Gastrocnemius medialis (tissue), 4 donors: ENCODE data around the gene ICAM3. TPM values are rescaled to one million over a fixed set of nuclear protein-coding genes. Genes with fewer than 3 reads are reported as not detected.

Source experiments
- ATAC-seq, 2 donors: fragments of 150-250 bp; one replicate each; pipeline ENCODE4 v1.9.1; 2016
- DNase-seq, 2 donors: peaks; one replicate each; pipeline ENCODE4 v3.0.0-alpha.2; 2019
- H3K27ac ChIP-seq, 4 donors: fragments of 200-600 bp; sonication (generic); 1 replicate in 1 of 4; 2 replicates in 3 of 4; pipeline ENCODE4 v1.5.1; 2016 to 2018; ENCODE audit warnings: mild to moderate bottlenecking in 2 of 4, moderate library complexity in 1 of 4
- H3K27me3 ChIP-seq, 3 donors: fragments of 200-600 bp; sonication (generic) in 2 of 3; 1 replicate in 1 of 3; 2 replicates in 2 of 3; pipeline versions ENCODE4 v1.5.1 to v1.6.0; 2016 to 2019; ENCODE audit warnings: mild to moderate bottlenecking in 1 of 3, moderate library complexity in 1 of 3
- H3K36me3 ChIP-seq, 2 donors: fragments of 200-600 bp; sonication (generic) in 1 of 2; one replicate each; pipeline ENCODE4 v1.5.1; 2017 to 2018
- H3K4me1 ChIP-seq, 2 donors: fragments of 200-600 bp; sonication (generic) in 1 of 2; one replicate each; pipeline ENCODE4 v1.5.1; 2016 to 2017; ENCODE audit warnings: mild to moderate bottlenecking in 2 of 2
- H3K4me3 ChIP-seq, 4 donors: fragments of 200-600 bp; sonication (generic) in 3 of 4; 1 replicate in 1 of 4; 2 replicates in 3 of 4; pipeline ENCODE4 v1.5.1; 2016 to 2019; ENCODE audit warnings: mild to moderate bottlenecking in 2 of 4
- H3K9me3 ChIP-seq, 3 donors: fragments of 200-600 bp; sonication (generic) in 2 of 3; 1 replicate in 1 of 3; 2 replicates in 2 of 3; pipeline ENCODE4 v1.5.1; 2016 to 2019
- POLR2A ChIP-seq, 2 donors: fragments of 450-650 bp; IDR thresholded peaks; one replicate each; pipeline ENCODE4 v1.6.1; 2017; ENCODE audit warnings: antibody characterized with exemption in 2 of 2, mild to moderate bottlenecking in 2 of 2, moderate library complexity in 2 of 2
- in situ Hi-C, 4 donors: fragments of 200-750 bp; cut with MboI; loops; one replicate each; pipeline versions ENCODE4 v1.15.0 to v1.8.0; 2017; ENCODE audit warnings: low sequenced_read_pairs in 4 of 4
- intact Hi-C: fragments of 100-400 bp; cut with DNase I; formaldehyde crosslinking; loops from one replicate; pipeline ENCODE4 v1.15.1; 2023; ENCODE audit warnings: low total_unique reads
- total RNA-seq, 4 donors: library from RNA; depleted of rRNA; stranded (reverse); fragments of >200 nt; gene quantifications; one replicate each; pipeline versions ENCODE4 v1.1.0 to v1.2.3, GENCODE V29; 2016
- TF ChIP-seq, protein P1 (sequence below), 5 experiments: fragments of 450-650 bp in 3 of 5; fragments of 200-600 bp in 2 of 5; sonication (generic) in 2 of 5; IDR thresholded peaks in 4 of 5; conservative IDR thresholded peaks in 1 of 5; 1 replicate in 4 of 5; 2 replicates in 1 of 5; pipeline ENCODE4 v1.5.1; 2016 to 2019; ENCODE audit warnings: antibody characterized with exemption in 5 of 5, mild to moderate bottlenecking in 3 of 5, moderate library complexity in 3 of 5

ICAM3 gene
- total RNA-seq, 4 donors from 2014 or later, result 2.0 to 5.0 (median 3.2) TPM

DNA sequence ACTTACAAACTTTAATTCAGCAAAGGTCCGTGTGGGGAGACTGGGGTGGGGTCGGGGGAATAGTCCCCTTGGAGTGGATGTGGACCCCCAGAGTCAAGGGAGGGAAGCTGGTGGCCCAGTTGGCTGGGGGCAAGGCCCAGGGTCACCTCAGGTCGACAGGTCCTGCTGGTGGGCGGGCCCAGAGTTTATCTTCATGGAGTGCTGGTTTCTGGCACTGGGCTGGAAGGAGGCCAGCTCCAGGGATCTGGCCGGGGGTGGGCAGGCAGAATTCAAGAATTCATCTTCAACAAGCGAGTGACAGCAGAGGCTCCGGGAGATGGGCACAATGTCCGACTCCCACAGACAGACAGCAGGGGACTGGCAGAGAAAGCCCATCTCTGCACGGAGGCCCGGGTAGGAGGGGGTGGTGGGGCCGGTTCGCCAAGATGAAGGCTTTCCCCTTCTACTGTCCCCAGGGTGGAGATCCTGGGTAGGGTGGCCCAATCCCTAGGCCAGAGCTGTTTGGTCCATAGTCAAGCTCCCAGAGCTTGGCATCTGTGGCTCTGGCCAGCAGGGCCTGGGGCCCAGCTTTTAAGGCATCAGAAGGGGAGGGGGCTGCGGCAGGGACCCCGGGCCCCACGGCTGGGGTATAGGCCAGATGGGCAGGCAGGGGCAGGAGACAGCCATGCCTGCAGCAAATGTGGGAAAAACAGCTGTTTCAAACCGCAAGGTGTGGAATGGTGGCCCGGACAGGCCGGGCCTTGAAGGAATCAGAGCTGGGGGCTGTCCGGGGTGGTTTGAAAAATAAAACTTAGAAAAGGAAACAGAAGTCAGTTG is 23.0 kb downstream of the ICAM3 start:
- peak in 1 of 2 donors; percentile 24 for ATAC-seq
- DNase-seq, result no peak
- TF ChIP-seq, protein P1, sequence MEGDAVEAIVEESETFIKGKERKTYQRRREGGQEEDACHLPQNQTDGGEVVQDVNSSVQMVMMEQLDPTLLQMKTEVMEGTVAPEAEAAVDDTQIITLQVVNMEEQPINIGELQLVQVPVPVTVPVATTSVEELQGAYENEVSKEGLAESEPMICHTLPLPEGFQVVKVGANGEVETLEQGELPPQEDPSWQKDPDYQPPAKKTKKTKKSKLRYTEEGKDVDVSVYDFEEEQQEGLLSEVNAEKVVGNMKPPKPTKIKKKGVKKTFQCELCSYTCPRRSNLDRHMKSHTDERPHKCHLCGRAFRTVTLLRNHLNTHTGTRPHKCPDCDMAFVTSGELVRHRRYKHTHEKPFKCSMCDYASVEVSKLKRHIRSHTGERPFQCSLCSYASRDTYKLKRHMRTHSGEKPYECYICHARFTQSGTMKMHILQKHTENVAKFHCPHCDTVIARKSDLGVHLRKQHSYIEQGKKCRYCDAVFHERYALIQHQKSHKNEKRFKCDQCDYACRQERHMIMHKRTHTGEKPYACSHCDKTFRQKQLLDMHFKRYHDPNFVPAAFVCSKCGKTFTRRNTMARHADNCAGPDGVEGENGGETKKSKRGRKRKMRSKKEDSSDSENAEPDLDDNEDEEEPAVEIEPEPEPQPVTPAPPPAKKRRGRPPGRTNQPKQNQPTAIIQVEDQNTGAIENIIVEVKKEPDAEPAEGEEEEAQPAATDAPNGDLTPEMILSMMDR (IDR thresholded peaks at IDR 0.05 in 4 of 5, conservative IDR thresholded peaks at IDR 0.05 in 1 of 5), result no peak
- TF ChIP-seq POLR2A (IDR thresholded peaks at IDR 0.05), result no peak
- Histone ChIP-seq H3K27ac (peak overlapping the region; percentile 80 to 89 (median 86)), H3K9me3 (no peaks in the 10 kb centered on the region), H3K36me3 (peaks cover 0 to 50% of the 10 kb centered on the region in 2 donors), H3K27me3 (no peaks in the 10 kb centered on the region), H3K4me3 (peak overlapping the region; percentile 92 to 98 (median 94)), H3K4me1 (peaks cover 8 to 12% of the 10 kb centered on the region in 2 donors)
- intact Hi-C loops (loop anchor here (1.0 kb wide), 1 partner anchor 64 kb away; the partner anchor contains the start of gene TYK2), in situ Hi-C loops (no loop called here)

DNA sequence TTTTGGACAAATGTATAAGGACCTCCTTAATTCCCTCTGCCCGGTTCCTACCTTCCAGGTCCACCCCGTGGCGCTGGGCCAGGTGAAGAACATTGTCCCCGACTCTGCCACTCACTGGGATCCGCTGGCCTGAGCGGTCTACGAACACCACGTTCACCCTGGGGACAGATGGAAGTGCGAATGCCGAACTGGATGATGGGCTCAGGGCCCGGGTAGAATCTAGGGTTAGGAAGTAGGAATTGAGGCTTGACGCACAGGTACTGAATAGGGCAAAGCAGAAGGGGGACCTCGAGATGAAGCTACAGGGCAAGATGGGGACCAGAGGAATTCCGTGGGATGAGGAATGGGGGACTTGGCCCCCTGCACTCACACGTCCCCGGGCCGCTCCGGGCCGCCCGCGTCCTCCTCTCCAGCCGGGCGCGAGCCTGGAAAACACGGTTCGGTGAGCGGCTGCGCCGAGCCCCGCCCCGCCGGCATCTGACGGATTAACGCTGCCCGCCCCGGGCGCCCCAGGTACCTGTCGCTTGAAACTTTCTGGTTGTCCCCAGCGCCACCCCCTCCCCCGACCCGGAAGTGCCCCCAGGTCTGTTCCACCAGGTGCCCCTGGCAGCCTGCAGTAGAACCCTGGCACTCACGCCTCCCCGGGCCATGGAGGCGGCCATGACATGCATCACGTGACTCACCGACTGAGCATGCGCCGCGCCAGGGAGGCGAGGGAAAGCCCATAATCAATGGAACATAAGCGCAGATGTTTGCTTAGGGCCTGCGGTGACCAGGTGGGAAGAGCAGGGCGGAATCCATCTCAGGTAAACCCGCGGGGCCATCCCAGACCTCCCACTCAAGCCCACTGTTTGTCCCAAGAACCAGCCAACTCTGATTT is 23.8 kb downstream of the ICAM3 start, which contains the start of gene FDX2:
FDX2 (minus strand) TSS at position 681 of the 880 bp plus-strand sequence; CDS start at position 662, 19 bp downstream.
- peaks cover 0 to 41% of the 10 kb centered on the region in 2 donors for H3K36me3 ChIP-seq
- peak; percentile 63 to 73 for DNase-seq
- TF ChIP-seq, protein P1 (IDR thresholded peaks at IDR 0.05 in 4 of 5, conservative IDR thresholded peaks at IDR 0.05 in 1 of 5), result peak in 1 of 5 experiments; percentile 17
- TF ChIP-seq POLR2A (IDR thresholded peaks at IDR 0.05), result no peak
- H3K27ac ChIP-seq, result peak within 1 kb of the TSS; percentile 80 to 89 (median 86)
- no peaks in the 10 kb centered on the region for H3K27me3 ChIP-seq
- intact Hi-C loops (loop anchor here (1.0 kb wide), 2 partner anchors 18 to 65 kb away; partner anchors contain the start of genes RAVER1 and TYK2), in situ Hi-C loops (no loop called here)
- no peaks in the 10 kb centered on the region for H3K9me3 ChIP-seq
- peaks cover 8 to 12% of the 10 kb centered on the region in 2 donors for H3K4me1 ChIP-seq
- peak within 1 kb of the TSS; percentile 92 to 98 (median 94) for H3K4me3 ChIP-seq
- peak; percentile 90 to 92 for ATAC-seq

- ATAC-seq, result no peak
- TF ChIP-seq, protein P1 (IDR thresholded peaks at IDR 0.05 in 4 of 5, conservative IDR thresholded peaks at IDR 0.05 in 1 of 5), result no peak
- TF ChIP-seq POLR2A (IDR thresholded peaks at IDR 0.05), result no peak
- intact Hi-C loops (no loop called here), in situ Hi-C loops (no loop called here)
- no peaks in the 10 kb centered on the region for H3K36me3 ChIP-seq
- H3K27ac ChIP-seq, result no peak within 1 kb of the TSS
- no peaks in the 10 kb centered on the region for H3K27me3 ChIP-seq
- no peaks in the 10 kb centered on the region for H3K9me3 ChIP-seq
- no peaks in the 10 kb centered on the region for H3K4me1 ChIP-seq
- DNase-seq, result no peak
- no peak within 1 kb of the TSS for H3K4me3 ChIP-seq
Measured at GRCh38 chr19:10309423-10309822, 30.0 kb downstream of the ICAM3 start, which contains the start of gene ZGLP1. TSS of gene ZGLP1 (minus strand) at chr19:10309815.

GRCh38 chr19:10306327-10306726 is 33.1 kb downstream of the ICAM3 start:
- no peak for DNase-seq
- TF ChIP-seq, protein P1 (IDR thresholded peaks at IDR 0.05 in 4 of 5, conservative IDR thresholded peaks at IDR 0.05 in 1 of 5), result no peak
- no peak for TF ChIP-seq POLR2A (IDR thresholded peaks at IDR 0.05)
- in situ Hi-C loops (no loop called here), intact Hi-C loops (no loop called here)
- Histone ChIP-seq H3K4me1 (no peaks in the 10 kb centered on the region), H3K4me3 (no peak overlapping the region), H3K9me3 (no peaks in the 10 kb centered on the region), H3K36me3 (no peaks in the 10 kb centered on the region), H3K27ac (no peak overlapping the region), H3K27me3 (peaks cover 0 to 4% (median 0%) of the 10 kb centered on the region in 3 donors)
- no peak for ATAC-seq
